K562 (cell line): ENCODE results near the gene PDE11A. TPM values are rescaled to one million over a fixed set of nuclear protein-coding genes. Genes with fewer than 3 reads are reported as not detected.
A peak's percentile ranks its signal among the peaks of the same experiment; 100 is the strongest.

Experiments used
- ATAC-seq: fragments of 200-7000 bp; cut with Tn5 transposase; 3 replicates; pipeline ENCODE4 v1.9.1; 2020; ENCODE audit warnings: moderate library complexity
- BruUV-seq: library from RNA; stranded (reverse); fragments of 400-500 nt; replicated peaks from 2 replicates; lab custom pipeline; 2021; lab: Mats Ljungman, UMichigan
- CTCF ChIA-PET: fragments of 300-600 bp; formaldehyde crosslinking; extraction: SDS; loops from one replicate; lab custom pipeline; 2021; ENCODE audit warnings: low intra/inter-chr PET ratio; lab: Yijun Ruan, JAX
- POLR2A ChIA-PET: fragments of 300-600, 350-650 bp; sonication (Branson Sonifier 250); formaldehyde crosslinking; extraction: SDS; loops from one replicate; lab custom pipeline; 2021; ENCODE audit warnings: antibody characterized with exemption, inconsistent platforms; lab: Yijun Ruan, JAX
- DNase-seq, 4 experiments: peaks; one replicate each; pipeline versions ENCODE4 v3.0.0 to v3.0.0-alpha.2; 2011 to 2018; ENCODE audit warnings: low spot score in 3 of 4, mixed read lengths in 3 of 4; ENCODE audit errors: extremely low read depth in 1 of 4
- FAIRE-seq: peaks from 2 replicates; lab custom pipeline; 2011; peaks lifted over from hg19 to GRCh38; lab: Jason Lieb, UNC
- H2AFZ ChIP-seq: 2 replicates; pipeline ENCODE4 v1.6.0; 2011; ENCODE audit warnings: low read depth, low read length, control low read depth, inconsistent platforms
- H3K27ac ChIP-seq: fragments of 200-600 bp; 3 replicates; pipeline ENCODE4 v1.8.0; 2011; ENCODE audit warnings: low read depth, mild to moderate bottlenecking, control low read depth, inconsistent platforms, low read length, moderate library complexity, mixed read lengths; ENCODE audit errors: extremely low read depth
- H3K27me3 ChIP-seq, 2 experiments: fragments of 300-600 bp in 1 of 2; 2 replicates in 1 of 2; 3 replicates in 1 of 2; pipeline versions ENCODE4 v1.6.0 to v1.8.0; 2011; ENCODE audit warnings: inconsistent platforms in 2 of 2, low read length in 2 of 2, mild to moderate bottlenecking in 1 of 2, mixed read lengths in 1 of 2, moderate library complexity in 1 of 2; ENCODE audit not compliant: control insufficient read depth in 2 of 2, insufficient read depth in 2 of 2
- H3K36me3 ChIP-seq: fragments of 300-600 bp; 3 replicates; pipeline ENCODE4 v1.8.0; 2011; ENCODE audit warnings: mild to moderate bottlenecking, low read length, inconsistent platforms; ENCODE audit not compliant: control insufficient read depth, insufficient read depth
- H3K4me1 ChIP-seq, 2 experiments: fragments of 200-600 bp in 1 of 2; replicated peaks in 1 of 2; 2 replicates in 1 of 2; 3 replicates in 1 of 2; pipeline versions ENCODE4 v1.5.1 to v1.8.0; 2011; ENCODE audit warnings: inconsistent platforms in 2 of 2, low read length in 2 of 2, mild to moderate bottlenecking in 1 of 2, mixed read lengths in 1 of 2, moderate library complexity in 1 of 2; ENCODE audit not compliant: control insufficient read depth in 2 of 2, insufficient read depth in 2 of 2
- H3K4me2 ChIP-seq: 2 replicates; pipeline ENCODE4 v1.6.1; 2011; ENCODE audit warnings: low read length, control low read depth, inconsistent platforms, mixed read lengths; ENCODE audit not compliant: insufficient read depth
- H3K4me3 ChIP-seq: fragments of 200-600 bp; sonication (generic), shearing (Covaris generic); 2 replicates; pipeline ENCODE4 v1.5.1; 2016; ENCODE audit warnings: control low read depth, inconsistent platforms
- H3K79me2 ChIP-seq: fragments of 200-600 bp; 3 replicates; pipeline ENCODE4 v1.8.0; 2011; ENCODE audit warnings: low read length, inconsistent platforms; ENCODE audit not compliant: control insufficient read depth, insufficient read depth
- H3K9ac ChIP-seq, 2 experiments: 2 replicates each; pipeline versions ENCODE4 v1.6.0 to v1.6.1; 2011; ENCODE audit warnings: low read depth in 2 of 2, low read length in 2 of 2, control low read depth in 1 of 2, inconsistent platforms in 1 of 2, mild to moderate bottlenecking in 1 of 2, mixed read lengths in 1 of 2; ENCODE audit not compliant: insufficient read depth in 1 of 2
- H3K9me1 ChIP-seq: one replicate; pipeline ENCODE4 v1.6.0; 2011; ENCODE audit warnings: inconsistent platforms, mild to moderate bottlenecking, low read length, moderate library complexity; ENCODE audit not compliant: control insufficient read depth, insufficient read depth
- H3K9me3 ChIP-seq: replicated peaks from 2 replicates; pipeline ENCODE4 v1.5.1; 2011; ENCODE audit warnings: low read depth, low read length, inconsistent platforms; ENCODE audit not compliant: control insufficient read depth, insufficient read depth
- H4K20me1 ChIP-seq: replicated peaks from 2 replicates; pipeline ENCODE4 v1.6.1; 2011; ENCODE audit warnings: low read length, inconsistent platforms, mixed read lengths; ENCODE audit not compliant: control insufficient read depth, insufficient read depth
- JUND ChIP-seq, 2 experiments: IDR thresholded peaks; 2 replicates in 1 of 2; 3 replicates in 1 of 2; pipeline ENCODE4 v1.6.1; 2011; ENCODE audit warnings: borderline replicate concordance in 2 of 2, low read depth in 2 of 2, low read length in 2 of 2, improper control_type of control experiment in 1 of 2, missing biosample characterization in 1 of 2, missing genetic modification characterization in 1 of 2, missing genetic modification reagents in 1 of 2
- MAZ ChIP-seq, 2 experiments: fragments of 450-650 bp in 1 of 2; sonication (generic) in 1 of 2; formaldehyde crosslinking; IDR thresholded peaks in 1 of 2; conservative IDR thresholded peaks in 1 of 2; 2 replicates each; pipeline versions ENCODE4 v1.4.0 to v1.5.0; 2020; ENCODE audit warnings: mild to moderate bottlenecking in 1 of 2, missing genetic modification reagents in 1 of 2
- NR2F6 ChIP-seq: fragments of 450-650 bp; formaldehyde crosslinking; IDR thresholded peaks from 2 replicates; pipeline ENCODE4 v1.4.0; 2020; ENCODE audit warnings: mild to moderate bottlenecking
- RBFOX2 ChIP-seq: fragments of 200-400 bp; formaldehyde crosslinking; IDR thresholded peaks from 2 replicates; pipeline ENCODE4 v1.6.1; 2017; ENCODE audit warnings: low read depth, mild to moderate bottlenecking, low read length, moderate library complexity
- SREBF2 ChIP-seq: sonication (generic); formaldehyde crosslinking; IDR thresholded peaks from 2 replicates; pipeline ENCODE4 v1.4.0; 2020; ENCODE audit warnings: mild to moderate bottlenecking, missing genetic modification reagents
- TAF7 ChIP-seq: fragments of 450-650 bp; IDR thresholded peaks from 2 replicates; pipeline ENCODE4 v1.6.1; 2016; ENCODE audit warnings: missing genetic modification characterization, missing compliant biosample characterization
- TAL1 ChIP-seq: fragments of 450-650 bp; IDR thresholded peaks from 2 replicates; pipeline ENCODE4 v1.6.1; 2016; ENCODE audit warnings: mild to moderate bottlenecking
- ZC3H11A ChIP-seq: IDR thresholded peaks from 2 replicates; pipeline ENCODE4 v1.6.1; 2012; ENCODE audit warnings: low read depth, low read length, improper control_type of control experiment
- WGBS: fragments of 100-300 bp; shearing (Covaris generic); methylation state at CpG from one replicate; pipeline ENCODE4 v1.1.6; 2016; ENCODE audit warnings: low coverage, mixed read lengths; ENCODE audit not compliant: insufficient coverage; ENCODE audit errors: missing lambda C conversion rate; 5-methylcytosine and 5-hydroxymethylcytosine counted together
- in situ Hi-C: fragments of 300-500 bp; cut with MboI; formaldehyde crosslinking; loops from 4 replicates; pipeline ENCODE4 v1.15.0; 2018; ENCODE audit warnings: inconsistent platforms, mixed read lengths
- intact Hi-C: fragments of 100-400 bp; cut with micrococcal nuclease; formaldehyde crosslinking; loops from 2 replicates; pipeline ENCODE4 v1.14.2; 2022
- polyA plus RNA-seq, 8 experiments: library from polyadenylated mRNA; depleted of rRNA in 4 of 8; stranded (reverse) in 5 of 8; unstranded in 3 of 8; fragments of >200 nt; fragmentation: Nextera tagmentation in 2 of 8; fragmentation: Illumina TruSeq in 1 of 8; extraction: Ambion mirVana in 2 of 8; extraction: Trizol in 1 of 8; gene quantifications; 2 replicates each; pipeline versions ENCODE4 v1.2.1 to v1.2.3, GENCODE V29; 2011 to 2014; ENCODE audit warnings: inconsistent platforms in 1 of 8, missing spikeins in 1 of 8
- total RNA-seq, 7 experiments: library from RNA; depleted of rRNA in 6 of 7; stranded (reverse); fragments of >200 nt in 6 of 7; fragmentation: Illumina TruSeq in 2 of 7; extraction: Trizol in 2 of 7; gene quantifications; 2 replicates each; pipeline versions ENCODE4 v1.2.1 to v1.2.3, GENCODE V29; 2011 to 2021; ENCODE audit warnings: low replicate concordance in 1 of 7
- TF ChIP-seq, protein P1 (sequence below): fragments of 450-650 bp; IDR thresholded peaks from 2 replicates; pipeline ENCODE4 v1.6.1; 2018; ENCODE audit warnings: mild to moderate bottlenecking, low read depth; ENCODE audit not compliant: partially characterized antibody
- TF ChIP-seq, protein P2 (sequence below): fragments of 450-650 bp; IDR thresholded peaks from 2 replicates; pipeline ENCODE4 v1.6.1; 2017; ENCODE audit warnings: antibody characterized with exemption
- TF ChIP-seq, protein P3 (sequence below), 2 experiments: fragments of 450-650 bp; conservative IDR thresholded peaks; 2 replicates each; pipeline ENCODE4 v1.6.1; 2017; ENCODE audit warnings: mild to moderate bottlenecking in 2 of 2, moderate library complexity in 2 of 2
- TF ChIP-seq, protein P4 (sequence below), 3 experiments: fragments of 200-800 bp in 1 of 3; sonication (Bioruptor generic) in 1 of 3; sonication (generic) in 1 of 3; formaldehyde crosslinking in 1 of 3; IDR thresholded peaks; 2 replicates each; pipeline versions ENCODE4 v1.6.1 to v1.8.0; 2016 to 2022; ENCODE audit warnings: mild to moderate bottlenecking in 2 of 3, missing compliant biosample characterization in 2 of 3, missing genetic modification characterization in 2 of 3, missing genetic modification reagents in 1 of 3
- TF ChIP-seq, protein P5 (sequence below): fragments of 250-450 bp; sonication (Bioruptor Pico); IDR thresholded peaks from 2 replicates; pipeline ENCODE4 v1.6.1; 2021; ENCODE audit warnings: mild to moderate bottlenecking

PDE11A gene
- total and polyA plus RNA-seq, 9 of the 15 experiments (the other 6 are each of a cell fraction or from before 2014, with no cell fraction given), result 3.2 to 22.1 (median 5.7) TPM

DNA sequence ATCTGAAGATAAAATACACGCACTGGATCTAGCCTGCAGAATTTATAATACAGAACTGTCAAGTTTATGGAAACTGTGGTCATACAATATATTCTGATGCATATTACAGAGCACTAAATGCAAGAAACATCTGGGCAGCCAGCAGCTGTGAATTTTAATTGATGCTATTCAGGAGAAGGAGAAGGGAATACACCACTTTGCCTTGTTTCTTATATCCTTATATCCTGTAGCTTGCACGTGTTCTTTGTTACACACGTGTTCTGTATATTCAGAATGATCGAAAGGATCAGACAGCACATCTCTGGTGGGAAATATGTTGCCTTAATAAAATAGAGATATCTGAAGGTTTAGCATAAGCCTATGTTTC, 344.2 kb downstream of the PDE11A start:
- no peaks in the 10 kb centered on the region for H3K27me3 ChIP-seq
- ATAC-seq (peak; percentile 2; the same call in 1 of the 3 replicates), DNase-seq (no peak), FAIRE-seq (no peak)
- H3K27ac ChIP-seq, result peak overlapping the region; percentile 63; the same call in 2 of the 3 replicates
- no peaks in the 10 kb centered on the region for H3K9me3 ChIP-seq
- POLR2A ChIA-PET, result interaction anchor here (0.7 to 2.6 kb wide), 7 partner anchors 11 to 398 kb away, joined by 3 to 10 read pairs (median 3); no protein-coding TSS in a partner anchor
- in situ Hi-C loops, result loop anchor here (10.0 kb wide), 3 partner anchors 234 to 564 kb away; no protein-coding TSS in a partner anchor
- intact Hi-C loops, result loop anchor here (2.0 to 10.0 kb wide), 2 partner anchors 26 to 124 kb away; no protein-coding TSS in a partner anchor
- H3K4me3 ChIP-seq, result no peak overlapping the region
- CTCF ChIA-PET, result interaction anchor here (1.2 kb wide), 1 partner anchor 31 kb away, joined by 4 read pairs; no protein-coding TSS in a partner anchor
- H3K9ac ChIP-seq, result no peak overlapping the region; a peak in 1 of 4 replicates
- H2AFZ ChIP-seq, result peak overlapping the region; percentile 11; the same call in 1 of the 2 replicates
- BruUV-seq, result no TSS peak
- no peaks in the 10 kb centered on the region for H3K36me3 ChIP-seq
- WGBS, result 11% methylated on average over 4 of the region's 4 CpGs
- H4K20me1 ChIP-seq, result no peaks in the 10 kb centered on the region
- 0 out of 2 replicates have a peak overlapping the region, but pooled peaks have one; percentile 4 for H3K4me2 ChIP-seq
- H3K4me1 ChIP-seq, result peaks cover 0 to 42% of the 10 kb centered on the region in 2 experiments; a peak in 4 of 5 replicates
- H3K9me1 ChIP-seq, result no peaks in the 10 kb centered on the region
- H3K79me2 ChIP-seq, result no peaks in the 10 kb centered on the region
- TF ChIP-seq SREBF2 (CRISPR knock-in tag) (no peak), ZC3H11A (no peak), TAL1 (no peak), RBFOX2 (no peak), MAZ (CRISPR knock-in tag; conservative IDR thresholded peaks at IDR 0.05 in 1 of 2, IDR thresholded peaks at IDR 0.05 in 1 of 2) (0 out of 4 replicates have a peak, but pooled peaks of 1 of the 2 experiments have one; percentile 8), TAF7 (tag) (no peak), JUND (IDR thresholded peaks at IDR 0.05; ENCODE audit: borderline replicate concordance, low read depth, low read length) (no peak), JUND (tag; IDR thresholded peaks at IDR 0.05; ENCODE audit: borderline replicate concordance, low read depth, low read length) (no peak), NR2F6 (CRISPR knock-in tag) (no peak)
- TF ChIP-seq, protein P1, sequence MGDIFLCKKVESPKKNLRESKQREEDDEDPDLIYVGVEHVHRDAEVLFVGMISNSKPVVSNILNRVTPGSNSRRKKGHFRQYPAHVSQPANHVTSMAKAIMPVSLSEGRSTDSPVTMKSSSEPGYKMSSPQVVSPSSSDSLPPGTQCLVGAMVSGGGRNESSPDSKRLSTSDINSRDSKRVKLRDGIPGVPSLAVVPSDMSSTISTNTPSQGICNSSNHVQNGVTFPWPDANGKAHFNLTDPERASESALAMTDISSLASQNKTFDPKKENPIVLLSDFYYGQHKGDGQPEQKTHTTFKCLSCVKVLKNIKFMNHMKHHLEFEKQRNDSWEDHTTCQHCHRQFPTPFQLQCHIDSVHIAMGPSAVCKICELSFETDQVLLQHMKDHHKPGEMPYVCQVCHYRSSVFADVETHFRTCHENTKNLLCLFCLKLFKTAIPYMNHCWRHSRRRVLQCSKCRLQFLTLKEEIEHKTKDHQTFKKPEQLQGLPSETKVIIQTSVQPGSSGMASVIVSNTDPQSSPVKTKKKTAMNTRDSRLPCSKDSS, result no peak
- TF ChIP-seq, protein P2, sequence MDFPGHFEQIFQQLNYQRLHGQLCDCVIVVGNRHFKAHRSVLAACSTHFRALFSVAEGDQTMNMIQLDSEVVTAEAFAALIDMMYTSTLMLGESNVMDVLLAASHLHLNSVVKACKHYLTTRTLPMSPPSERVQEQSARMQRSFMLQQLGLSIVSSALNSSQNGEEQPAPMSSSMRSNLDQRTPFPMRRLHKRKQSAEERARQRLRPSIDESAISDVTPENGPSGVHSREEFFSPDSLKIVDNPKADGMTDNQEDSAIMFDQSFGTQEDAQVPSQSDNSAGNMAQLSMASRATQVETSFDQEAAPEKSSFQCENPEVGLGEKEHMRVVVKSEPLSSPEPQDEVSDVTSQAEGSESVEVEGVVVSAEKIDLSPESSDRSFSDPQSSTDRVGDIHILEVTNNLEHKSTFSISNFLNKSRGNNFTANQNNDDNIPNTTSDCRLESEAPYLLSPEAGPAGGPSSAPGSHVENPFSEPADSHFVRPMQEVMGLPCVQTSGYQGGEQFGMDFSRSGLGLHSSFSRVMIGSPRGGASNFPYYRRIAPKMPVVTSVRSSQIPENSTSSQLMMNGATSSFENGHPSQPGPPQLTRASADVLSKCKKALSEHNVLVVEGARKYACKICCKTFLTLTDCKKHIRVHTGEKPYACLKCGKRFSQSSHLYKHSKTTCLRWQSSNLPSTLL, result no peak
- TF ChIP-seq, protein P3, sequence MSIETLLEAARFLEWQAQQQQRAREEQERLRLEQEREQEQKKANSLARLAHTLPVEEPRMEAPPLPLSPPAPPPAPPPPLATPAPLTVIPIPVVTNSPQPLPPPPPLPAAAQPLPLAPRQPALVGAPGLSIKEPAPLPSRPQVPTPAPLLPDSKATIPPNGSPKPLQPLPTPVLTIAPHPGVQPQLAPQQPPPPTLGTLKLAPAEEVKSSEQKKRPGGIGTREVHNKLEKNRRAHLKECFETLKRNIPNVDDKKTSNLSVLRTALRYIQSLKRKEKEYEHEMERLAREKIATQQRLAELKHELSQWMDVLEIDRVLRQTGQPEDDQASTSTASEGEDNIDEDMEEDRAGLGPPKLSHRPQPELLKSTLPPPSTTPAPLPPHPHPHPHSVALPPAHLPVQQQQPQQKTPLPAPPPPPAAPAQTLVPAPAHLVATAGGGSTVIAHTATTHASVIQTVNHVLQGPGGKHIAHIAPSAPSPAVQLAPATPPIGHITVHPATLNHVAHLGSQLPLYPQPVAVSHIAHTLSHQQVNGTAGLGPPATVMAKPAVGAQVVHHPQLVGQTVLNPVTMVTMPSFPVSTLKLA (conservative IDR thresholded peaks at IDR 0.05), result peak; percentile 50 to 56
- TF ChIP-seq, protein P4, sequence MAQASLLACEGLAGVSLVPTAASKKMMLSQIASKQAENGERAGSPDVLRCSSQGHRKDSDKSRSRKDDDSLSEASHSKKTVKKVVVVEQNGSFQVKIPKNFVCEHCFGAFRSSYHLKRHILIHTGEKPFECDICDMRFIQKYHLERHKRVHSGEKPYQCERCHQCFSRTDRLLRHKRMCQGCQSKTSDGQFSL (CRISPR knock-in tag; IDR thresholded peaks at IDR 0.05), result no peak
- TF ChIP-seq, protein P4 (tag; IDR thresholded peaks at IDR 0.05), result no peak
- TF ChIP-seq, protein P5, sequence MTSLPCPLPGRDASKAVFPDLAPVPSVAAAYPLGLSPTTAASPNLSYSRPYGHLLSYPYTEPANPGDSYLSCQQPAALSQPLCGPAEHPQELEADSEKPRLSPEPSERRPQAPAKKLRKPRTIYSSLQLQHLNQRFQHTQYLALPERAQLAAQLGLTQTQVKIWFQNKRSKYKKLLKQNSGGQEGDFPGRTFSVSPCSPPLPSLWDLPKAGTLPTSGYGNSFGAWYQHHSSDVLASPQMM (CRISPR knock-in tag), result no peak
